ENCODE data around the gene SLC40A1.

DNA sequence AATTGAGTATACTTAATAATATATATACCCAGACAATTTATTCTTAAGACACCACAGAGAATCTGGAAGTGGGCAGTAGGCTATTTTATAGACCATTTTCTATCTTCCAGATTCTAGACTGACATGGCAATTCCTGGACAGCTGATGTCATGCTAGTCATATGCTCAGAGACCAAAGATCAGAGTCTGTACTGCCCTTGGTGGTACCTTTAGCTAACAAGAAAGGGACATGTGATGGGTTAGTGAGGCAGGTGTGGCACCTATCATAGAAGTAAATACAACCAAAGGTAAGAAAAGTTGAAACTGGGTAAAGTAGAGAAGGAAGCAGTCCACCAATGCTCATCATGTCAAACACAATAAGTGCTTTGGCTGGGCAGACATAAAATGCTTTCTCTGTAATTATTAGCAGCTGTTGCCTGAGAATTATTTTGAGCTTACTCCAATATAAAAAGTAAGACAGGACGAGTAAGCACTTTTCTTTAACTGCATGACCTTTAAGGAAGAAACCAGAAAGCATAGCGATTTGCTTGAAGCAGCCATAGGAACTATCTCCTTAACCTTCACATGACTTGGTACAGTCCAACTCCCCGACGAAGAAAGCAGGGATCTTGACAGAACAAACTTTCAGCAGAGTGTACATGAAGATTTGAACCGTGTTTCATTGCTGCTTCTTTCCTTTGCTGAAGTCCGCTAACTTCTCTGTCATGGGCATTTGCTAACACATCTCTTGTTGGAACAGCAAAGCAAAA, 47.1 kb downstream of the SLC40A1 start:
- TF ChIP-seq, protein P1, sequence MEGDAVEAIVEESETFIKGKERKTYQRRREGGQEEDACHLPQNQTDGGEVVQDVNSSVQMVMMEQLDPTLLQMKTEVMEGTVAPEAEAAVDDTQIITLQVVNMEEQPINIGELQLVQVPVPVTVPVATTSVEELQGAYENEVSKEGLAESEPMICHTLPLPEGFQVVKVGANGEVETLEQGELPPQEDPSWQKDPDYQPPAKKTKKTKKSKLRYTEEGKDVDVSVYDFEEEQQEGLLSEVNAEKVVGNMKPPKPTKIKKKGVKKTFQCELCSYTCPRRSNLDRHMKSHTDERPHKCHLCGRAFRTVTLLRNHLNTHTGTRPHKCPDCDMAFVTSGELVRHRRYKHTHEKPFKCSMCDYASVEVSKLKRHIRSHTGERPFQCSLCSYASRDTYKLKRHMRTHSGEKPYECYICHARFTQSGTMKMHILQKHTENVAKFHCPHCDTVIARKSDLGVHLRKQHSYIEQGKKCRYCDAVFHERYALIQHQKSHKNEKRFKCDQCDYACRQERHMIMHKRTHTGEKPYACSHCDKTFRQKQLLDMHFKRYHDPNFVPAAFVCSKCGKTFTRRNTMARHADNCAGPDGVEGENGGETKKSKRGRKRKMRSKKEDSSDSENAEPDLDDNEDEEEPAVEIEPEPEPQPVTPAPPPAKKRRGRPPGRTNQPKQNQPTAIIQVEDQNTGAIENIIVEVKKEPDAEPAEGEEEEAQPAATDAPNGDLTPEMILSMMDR (IDR thresholded peaks at IDR 0.05): no peak
- TF ChIP-seq POLR2A (IDR thresholded peaks at IDR 0.05): no peak
